ENCODE data around the gene SPTLC3. TPM values are rescaled to one million over a fixed set of nuclear protein-coding genes. Genes with fewer than 3 reads are reported as not detected.

Gene SPTLC3
- total RNA-seq, 2 experiments from 2014 or later: not detected

DNA sequence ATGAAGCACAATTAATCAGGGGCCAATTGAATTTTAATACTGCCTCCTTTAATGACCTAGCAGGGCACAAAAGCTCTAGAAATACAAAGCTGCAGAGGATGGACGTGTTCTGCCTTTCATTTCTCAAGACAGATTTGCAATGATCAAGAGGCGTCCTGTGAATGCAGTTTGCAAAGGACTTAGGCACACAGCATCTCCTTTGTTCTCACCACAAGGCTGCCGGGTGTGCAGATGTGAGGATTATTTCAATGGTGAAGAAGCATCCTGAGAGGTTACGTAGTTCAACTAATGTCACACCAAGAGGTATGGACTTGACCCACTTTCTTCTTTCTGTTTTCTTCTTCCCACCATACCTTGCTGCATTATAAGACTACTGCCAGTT, 42.9 kb upstream of the SPTLC3 start:
- TF ChIP-seq, protein P1, sequence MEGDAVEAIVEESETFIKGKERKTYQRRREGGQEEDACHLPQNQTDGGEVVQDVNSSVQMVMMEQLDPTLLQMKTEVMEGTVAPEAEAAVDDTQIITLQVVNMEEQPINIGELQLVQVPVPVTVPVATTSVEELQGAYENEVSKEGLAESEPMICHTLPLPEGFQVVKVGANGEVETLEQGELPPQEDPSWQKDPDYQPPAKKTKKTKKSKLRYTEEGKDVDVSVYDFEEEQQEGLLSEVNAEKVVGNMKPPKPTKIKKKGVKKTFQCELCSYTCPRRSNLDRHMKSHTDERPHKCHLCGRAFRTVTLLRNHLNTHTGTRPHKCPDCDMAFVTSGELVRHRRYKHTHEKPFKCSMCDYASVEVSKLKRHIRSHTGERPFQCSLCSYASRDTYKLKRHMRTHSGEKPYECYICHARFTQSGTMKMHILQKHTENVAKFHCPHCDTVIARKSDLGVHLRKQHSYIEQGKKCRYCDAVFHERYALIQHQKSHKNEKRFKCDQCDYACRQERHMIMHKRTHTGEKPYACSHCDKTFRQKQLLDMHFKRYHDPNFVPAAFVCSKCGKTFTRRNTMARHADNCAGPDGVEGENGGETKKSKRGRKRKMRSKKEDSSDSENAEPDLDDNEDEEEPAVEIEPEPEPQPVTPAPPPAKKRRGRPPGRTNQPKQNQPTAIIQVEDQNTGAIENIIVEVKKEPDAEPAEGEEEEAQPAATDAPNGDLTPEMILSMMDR (conservative IDR thresholded peaks at IDR 0.05; ENCODE audit: low read length): no peak
- TF ChIP-seq EZH2phosphoT487 (IDR thresholded peaks at IDR 0.05; ENCODE audit: borderline replicate concordance, low read depth, low read length): no peak
- Histone ChIP-seq H3K36me3 (ENCODE audit: insufficient read depth, low read length) (no peaks in the 10 kb centered on the region), H3K4me3 (ENCODE audit: low read depth, low read length, poor library complexity, severe bottlenecking) (no peak overlapping the region), H3K79me2 (ENCODE audit: insufficient read depth, low read depth, low read length) (no peaks in the 10 kb centered on the region), H3K9me3 (ENCODE audit: low read length) (no peaks in the 10 kb centered on the region), H3K4me1 (ENCODE audit: insufficient read depth, low read length, poor library complexity, severe bottlenecking) (no peaks in the 10 kb centered on the region), H3K9me2 (ENCODE audit: insufficient read depth, low read length) (no peaks in the 10 kb centered on the region), H2AFZ (ENCODE audit: low read length) (no peak overlapping the region), H3K27ac (ENCODE audit: low read depth, low read length, poor library complexity, severe bottlenecking) (no peak overlapping the region), H4K20me1 (ENCODE audit: insufficient read depth, low read length) (no peaks in the 10 kb centered on the region), H3K4me2 (ENCODE audit: low read length) (no peak overlapping the region)
- ChIA-PET CTCF (ENCODE audit: unreplicated experiment) (no interaction called here), POLR2A (no interaction called here)
- no TSS peak for BruUV-seq (replicated peaks)
- DNase-seq (ENCODE audit: low spot score): no peak
- intact Hi-C loops (cut with micrococcal nuclease; ENCODE audit: unreplicated experiment): no loop called here

DNA sequence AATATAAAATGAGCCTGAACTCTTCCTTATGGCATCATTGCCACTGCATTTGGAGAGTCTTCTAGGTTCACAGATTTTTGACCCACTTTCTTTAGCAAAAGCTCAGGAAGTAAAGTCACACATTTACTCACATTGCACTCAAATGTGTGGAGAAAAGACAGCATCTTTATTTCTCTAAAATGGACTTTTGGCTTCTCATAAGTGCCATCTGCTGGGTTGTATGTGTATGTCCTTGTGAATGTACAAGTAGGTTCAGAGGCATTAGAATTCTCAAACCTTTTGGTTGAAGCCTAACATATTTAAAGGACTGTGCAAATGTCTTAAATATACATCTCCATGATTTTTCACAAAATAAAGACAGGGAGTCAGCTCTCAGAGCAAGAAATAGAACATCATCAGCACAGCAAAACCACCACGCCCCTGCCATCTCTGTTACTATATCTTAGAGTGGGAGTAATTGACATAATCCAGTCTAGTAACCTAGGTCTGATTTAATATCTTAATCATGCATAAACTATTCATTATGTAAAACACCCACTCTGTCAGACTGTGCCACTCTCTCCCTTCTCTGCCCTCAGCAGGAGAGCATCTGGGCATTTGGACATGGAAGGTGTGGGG, 42.2 kb upstream of the SPTLC3 start:
- DNase-seq (ENCODE audit: low spot score): no peak

GRCh38 chr20:12967932-12968331, 40.8 kb upstream of the SPTLC3 start:
- intact Hi-C loops (cut with micrococcal nuclease; ENCODE audit: unreplicated experiment): no loop called here
- CTCF ChIA-PET (ENCODE audit: unreplicated experiment): no interaction called here

More for the DNA sequence above, 42.2 kb upstream of the SPTLC3 start:
- Histone ChIP-seq H3K9me2 (ENCODE audit: insufficient read depth, low read length) (no peaks in the 10 kb centered on the region), H2AFZ (ENCODE audit: low read length) (no peak overlapping the region), H3K9me3 (ENCODE audit: low read length) (no peaks in the 10 kb centered on the region), H3K4me1 (ENCODE audit: insufficient read depth, low read length, poor library complexity, severe bottlenecking) (no peaks in the 10 kb centered on the region), H3K4me3 (ENCODE audit: low read depth, low read length, poor library complexity, severe bottlenecking) (no peak overlapping the region), H3K36me3 (ENCODE audit: insufficient read depth, low read length) (no peaks in the 10 kb centered on the region), H3K4me2 (ENCODE audit: low read length) (no peak overlapping the region), H4K20me1 (ENCODE audit: insufficient read depth, low read length) (no peaks in the 10 kb centered on the region), H3K79me2 (ENCODE audit: insufficient read depth, low read depth, low read length) (no peaks in the 10 kb centered on the region), H3K27ac (ENCODE audit: low read depth, low read length, poor library complexity, severe bottlenecking) (no peak overlapping the region)
- ChIA-PET POLR2A (interaction anchor here (0.6 kb wide), 1 partner anchor 644 kb away, joined by 3 read pairs; no protein-coding TSS in a partner anchor), CTCF (ENCODE audit: unreplicated experiment) (no interaction called here)
- TF ChIP-seq EZH2phosphoT487 (IDR thresholded peaks at IDR 0.05; ENCODE audit: borderline replicate concordance, low read depth, low read length): no peak
- TF ChIP-seq, protein P1 (conservative IDR thresholded peaks at IDR 0.05; ENCODE audit: low read length): peak; percentile 39; the same call in 1 of the 2 replicates
- intact Hi-C loops (cut with micrococcal nuclease; ENCODE audit: unreplicated experiment): no loop called here
- BruUV-seq (replicated peaks): no TSS peak

More at GRCh38 chr20:12967932-12968331, 40.8 kb upstream of the SPTLC3 start:
- POLR2A ChIA-PET: no interaction called here
- Histone ChIP-seq H3K4me1 (ENCODE audit: insufficient read depth, low read length, poor library complexity, severe bottlenecking) (no peaks in the 10 kb centered on the region), H3K36me3 (ENCODE audit: insufficient read depth, low read length) (no peaks in the 10 kb centered on the region), H4K20me1 (ENCODE audit: insufficient read depth, low read length) (no peaks in the 10 kb centered on the region), H3K9me2 (ENCODE audit: insufficient read depth, low read length) (no peaks in the 10 kb centered on the region), H3K9me3 (ENCODE audit: low read length) (no peaks in the 10 kb centered on the region), H3K4me2 (ENCODE audit: low read length) (no peak overlapping the region), H3K4me3 (ENCODE audit: low read depth, low read length, poor library complexity, severe bottlenecking) (no peak overlapping the region), H3K79me2 (ENCODE audit: insufficient read depth, low read depth, low read length) (no peaks in the 10 kb centered on the region), H2AFZ (ENCODE audit: low read length) (no peak overlapping the region), H3K27ac (ENCODE audit: low read depth, low read length, poor library complexity, severe bottlenecking) (no peak overlapping the region)
- TF ChIP-seq, protein P1 (conservative IDR thresholded peaks at IDR 0.05; ENCODE audit: low read length): no peak
- no peak for TF ChIP-seq EZH2phosphoT487 (IDR thresholded peaks at IDR 0.05; ENCODE audit: borderline replicate concordance, low read depth, low read length)
- BruUV-seq (replicated peaks): no TSS peak
- DNase-seq (ENCODE audit: low spot score): no peak
